CD14-positive monocyte (primary cell): Measurements from ENCODE around the gene TEAD4. TPM values are rescaled to one million over a fixed set of nuclear protein-coding genes. Genes with fewer than 3 reads are reported as not detected.

Source experiments
- DNase-seq, 3 donors: peaks; one replicate each; pipeline ENCODE4 v3.0.0-alpha.2; 2011 to 2022
- H2AFZ ChIP-seq: 2 replicates; pipeline ENCODE4 v1.6.0; 2012; ENCODE audit warnings: mild to moderate bottlenecking, low read depth, low read length, inconsistent platforms; ENCODE audit not compliant: insufficient read depth, poor library complexity, severe bottlenecking
- H3K27ac ChIP-seq, 2 donors: 1 replicate in 1 of 2; 2 replicates in 1 of 2; pipeline ENCODE4 v1.5.1; 2012 to 2013; ENCODE audit warnings: low read length in 2 of 2, control low read depth in 1 of 2, inconsistent platforms in 1 of 2, low read depth in 1 of 2, mild to moderate bottlenecking in 1 of 2
- H3K27me3 ChIP-seq, 2 donors: one replicate each; pipeline versions ENCODE4 v1.6.0 to v1.6.1; 2011 to 2013; ENCODE audit warnings: low read length in 2 of 2; ENCODE audit not compliant: control insufficient read depth in 2 of 2, insufficient read depth in 2 of 2
- H3K36me3 ChIP-seq, 2 donors: replicated peaks in 1 of 2; 1 replicate in 1 of 2; 2 replicates in 1 of 2; pipeline versions ENCODE4 v1.5.1 to v1.6.1; 2012 to 2013; ENCODE audit warnings: low read length in 2 of 2, control low read depth in 1 of 2, inconsistent platforms in 1 of 2, mild to moderate bottlenecking in 1 of 2; ENCODE audit not compliant: insufficient read depth in 2 of 2, control insufficient read depth in 1 of 2
- H3K4me1 ChIP-seq, 2 donors: 1 replicate in 1 of 2; 2 replicates in 1 of 2; pipeline versions ENCODE4 v1.5.1 to v1.6.1; 2012 to 2013; ENCODE audit warnings: low read length in 2 of 2, control low read depth in 1 of 2, inconsistent platforms in 1 of 2, mild to moderate bottlenecking in 1 of 2, moderate library complexity in 1 of 2; ENCODE audit not compliant: insufficient read depth in 2 of 2, control insufficient read depth in 1 of 2
- H3K4me2 ChIP-seq: replicated peaks from 2 replicates; pipeline ENCODE3; 2012; ENCODE audit warnings: low read length, moderate library complexity, mild to moderate bottlenecking; ENCODE audit not compliant: poor library complexity, severe bottlenecking; ENCODE audit errors: extremely low read depth
- H3K4me3 ChIP-seq, 3 experiments: fragments of 200-600 bp in 1 of 3; sonication (generic) in 1 of 3; replicated peaks in 1 of 3; 1 replicate in 2 of 3; 2 replicates in 1 of 3; pipeline ENCODE4 v1.5.1; 2011 to 2013; ENCODE audit warnings: low read length in 3 of 3, mild to moderate bottlenecking in 3 of 3, control low read depth in 2 of 3, low read depth in 2 of 3, inconsistent platforms in 1 of 3, moderate library complexity in 1 of 3
- H3K79me2 ChIP-seq: 2 replicates; pipeline ENCODE4 v1.6.0; 2012; ENCODE audit warnings: mild to moderate bottlenecking, control low read depth, inconsistent platforms, low read length, moderate library complexity; ENCODE audit not compliant: insufficient read depth
- H3K9ac ChIP-seq: 2 replicates; pipeline ENCODE4 v1.6.0; 2017; ENCODE audit warnings: low read length, mild to moderate bottlenecking; ENCODE audit not compliant: insufficient read depth, poor library complexity, severe bottlenecking
- H3K9me3 ChIP-seq, 2 donors: replicated peaks in 1 of 2; 1 replicate in 1 of 2; 2 replicates in 1 of 2; pipeline versions ENCODE4 v1.5.1 to v1.6.1; 2012 to 2013; ENCODE audit warnings: low read length in 2 of 2, control low read depth in 1 of 2; ENCODE audit not compliant: control insufficient read depth in 1 of 2, insufficient read depth in 1 of 2
- H4K20me1 ChIP-seq: 2 replicates; pipeline ENCODE4 v1.6.0; 2012; ENCODE audit warnings: mild to moderate bottlenecking, low read length, control low read depth, moderate library complexity; ENCODE audit not compliant: insufficient read depth
- H3K27ac Mint-ChIP-seq, 7 donors: one replicate each; pipeline ENCODE4 v1.8.0; 2020; ENCODE audit warnings: mild to moderate bottlenecking in 7 of 7, mixed read lengths in 7 of 7, moderate library complexity in 6 of 7, inconsistent platforms in 2 of 7
- H3K27me3 Mint-ChIP-seq, 3 donors: one replicate each; pipeline ENCODE4 v1.8.0; 2021 to 2022; ENCODE audit warnings: low read depth in 3 of 3, mild to moderate bottlenecking in 3 of 3, mixed read lengths in 3 of 3, moderate library complexity in 3 of 3, inconsistent platforms in 1 of 3
- H3K36me3 Mint-ChIP-seq, 2 donors: one replicate each; pipeline ENCODE4 v1.8.0; 2020; ENCODE audit warnings: mixed read lengths in 2 of 2, inconsistent platforms in 1 of 2, mild to moderate bottlenecking in 1 of 2
- H3K4me1 Mint-ChIP-seq: one replicate; pipeline ENCODE4 v1.8.0; 2020; ENCODE audit warnings: mild to moderate bottlenecking, mixed read lengths
- H3K4me3 Mint-ChIP-seq, 2 donors: one replicate each; pipeline ENCODE4 v1.8.0; 2020; ENCODE audit warnings: mild to moderate bottlenecking in 2 of 2, mixed read lengths in 2 of 2, moderate library complexity in 1 of 2
- H3K9me3 Mint-ChIP-seq, 7 donors: one replicate each; pipeline ENCODE4 v1.8.0; 2020 to 2022; ENCODE audit warnings: mixed read lengths in 7 of 7, mild to moderate bottlenecking in 6 of 7, moderate library complexity in 6 of 7, inconsistent platforms in 2 of 7
- CTCF ChIP-seq: fragments of 200-600 bp; IDR thresholded peaks from one replicate; pipeline ENCODE4 v1.8.0; 2022; ENCODE audit warnings: antibody characterized with exemption, mild to moderate bottlenecking
- WGBS: methylation state at CpG from one replicate; pipeline ENCODE4 v1.1.5; 2013; ENCODE audit warnings: missing lambda C conversion rate; ENCODE audit not compliant: insufficient coverage; 5-methylcytosine and 5-hydroxymethylcytosine counted together
- intact Hi-C, 2 donors: fragments of 100-400 bp; cut with micrococcal nuclease; formaldehyde crosslinking; loops; one replicate each; pipeline versions ENCODE4 v1.15.0 to v1.15.1; 2023
- polyA plus RNA-seq, 3 donors: library from polyadenylated mRNA; depleted of rRNA in 1 of 3; unstranded in 2 of 3; stranded (reverse) in 1 of 3; fragments of 300-500 nt in 2 of 3; fragments of >200 nt in 1 of 3; fragmentation: Illumina TruSeq in 2 of 3; gene quantifications; 1 replicate in 2 of 3; 2 replicates in 1 of 3; pipeline ENCODE4 v1.2.3, GENCODE V29; 2012 to 2021

Gene TEAD4
- polyA plus RNA-seq, 3 donors, result not detected

DNA sequence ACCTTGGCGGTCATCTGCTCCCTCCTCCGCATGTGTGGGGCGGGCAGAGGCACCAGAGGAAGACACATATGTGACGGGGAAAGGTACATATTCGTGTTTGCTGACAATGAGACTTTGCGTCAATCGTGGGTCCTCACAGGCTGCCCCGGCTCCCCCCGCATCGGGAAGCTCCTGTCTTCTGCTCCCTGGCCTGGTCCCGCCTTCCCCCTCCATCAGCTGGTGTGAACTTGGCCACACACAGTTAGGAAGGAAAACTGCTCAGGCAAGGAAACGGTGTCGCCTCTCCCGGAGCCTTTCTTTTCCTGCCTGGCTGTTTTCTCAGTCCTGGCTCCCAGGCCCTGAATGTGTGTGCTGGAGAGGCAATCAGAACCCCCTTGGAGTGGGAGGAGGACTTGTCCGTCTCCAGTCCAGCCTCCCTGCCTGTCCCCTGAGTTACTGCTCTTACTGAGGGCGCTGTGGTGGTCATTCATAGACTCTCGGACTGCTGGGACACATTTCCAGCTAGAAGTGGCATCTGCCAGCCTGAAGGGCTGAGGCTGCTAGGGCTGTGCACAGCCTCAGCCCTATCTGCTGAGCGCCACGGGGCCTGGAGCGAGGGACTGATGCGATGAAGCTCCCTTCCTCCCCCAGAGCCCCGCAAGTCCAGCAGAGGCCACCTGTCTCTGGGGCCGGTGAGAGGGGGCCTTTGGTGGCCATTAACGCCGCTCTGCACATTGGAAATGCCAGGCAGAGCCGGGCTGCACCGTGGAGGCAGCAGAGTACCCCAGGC is 73.8 kb downstream of the TEAD4 start:
- H3K27me3 ChIP-seq, result no peaks in the 10 kb centered on the region
- H3K27me3 Mint-ChIP-seq, result peaks cover 0 to 3% (median 0%) of the 10 kb centered on the region in 3 donors
- intact Hi-C loops, result loop anchor here in 1 of 2 donors (10.0 kb wide), 1 partner anchor 178 kb away; the partner anchor contains the start of gene TEX52
- no peaks in the 10 kb centered on the region for H3K36me3 ChIP-seq
- no peaks in the 10 kb centered on the region for H3K9me3 ChIP-seq
- no peaks in the 10 kb centered on the region for H4K20me1 ChIP-seq
- H3K79me2 ChIP-seq, result no peaks in the 10 kb centered on the region
- no peak overlapping the region for H3K9ac ChIP-seq
- no peak for DNase-seq
- no peaks in the 10 kb centered on the region for H3K4me1 Mint-ChIP-seq
- 87% methylated on average over 21 of the region's 27 CpGs for WGBS
- H3K4me3 ChIP-seq, result no peak overlapping the region
- H3K9me3 Mint-ChIP-seq, result no peaks in the 10 kb centered on the region
- H3K4me3 Mint-ChIP-seq, result no peak overlapping the region
- no peak overlapping the region for H3K4me2 ChIP-seq
- no peak overlapping the region for H3K27ac Mint-ChIP-seq
- no peak overlapping the region for H3K27ac ChIP-seq
- H3K4me1 ChIP-seq, result no peaks in the 10 kb centered on the region
- no peak overlapping the region for H2AFZ ChIP-seq
- no peak for TF ChIP-seq CTCF
- no peaks in the 10 kb centered on the region for H3K36me3 Mint-ChIP-seq

DNA sequence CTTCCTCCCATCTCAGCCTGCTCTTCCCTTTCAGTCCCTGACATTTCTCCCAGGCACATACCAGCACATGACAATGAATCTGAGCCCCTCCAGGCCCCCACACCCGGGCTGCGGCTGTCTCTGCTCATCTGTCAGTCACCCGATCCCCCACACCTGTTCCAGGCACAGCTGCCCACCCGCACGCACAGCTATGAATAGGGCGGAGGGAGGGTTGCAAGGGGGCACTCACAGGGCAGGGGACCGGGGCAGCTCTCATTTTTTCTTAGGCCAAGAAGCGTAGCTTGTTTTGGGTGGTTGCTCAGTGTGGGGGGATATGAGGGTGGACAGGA is 74.3 kb downstream of the TEAD4 start:
- H3K4me3 ChIP-seq, result no peak overlapping the region

More for the DNA sequence above, 74.3 kb downstream of the TEAD4 start:
- Histone ChIP-seq H2AFZ (no peak overlapping the region), H3K9ac (no peak overlapping the region), H4K20me1 (no peaks in the 10 kb centered on the region), H3K4me1 (no peaks in the 10 kb centered on the region), H3K79me2 (no peaks in the 10 kb centered on the region), H3K4me2 (no peak overlapping the region), H3K36me3 (no peaks in the 10 kb centered on the region), H3K27ac (no peak overlapping the region), H3K27me3 (no peaks in the 10 kb centered on the region), H3K9me3 (no peaks in the 10 kb centered on the region)
- H3K36me3 Mint-ChIP-seq, result no peaks in the 10 kb centered on the region
- TF ChIP-seq CTCF, result no peak
- WGBS, result 94% methylated on average over 7 of the region's 8 CpGs
- no peak overlapping the region for H3K27ac Mint-ChIP-seq
- H3K9me3 Mint-ChIP-seq, result no peaks in the 10 kb centered on the region
- intact Hi-C loops, result loop anchor here in 1 of 2 donors (10.0 kb wide), 1 partner anchor 179 kb away; the partner anchor contains the start of gene TEX52
- peaks cover 0 to 3% (median 0%) of the 10 kb centered on the region in 3 donors for H3K27me3 Mint-ChIP-seq
- H3K4me3 Mint-ChIP-seq, result no peak overlapping the region
- H3K4me1 Mint-ChIP-seq, result no peaks in the 10 kb centered on the region
- DNase-seq, result no peak
